Measurements from ENCODE around the gene SLC12A9.

DNA sequence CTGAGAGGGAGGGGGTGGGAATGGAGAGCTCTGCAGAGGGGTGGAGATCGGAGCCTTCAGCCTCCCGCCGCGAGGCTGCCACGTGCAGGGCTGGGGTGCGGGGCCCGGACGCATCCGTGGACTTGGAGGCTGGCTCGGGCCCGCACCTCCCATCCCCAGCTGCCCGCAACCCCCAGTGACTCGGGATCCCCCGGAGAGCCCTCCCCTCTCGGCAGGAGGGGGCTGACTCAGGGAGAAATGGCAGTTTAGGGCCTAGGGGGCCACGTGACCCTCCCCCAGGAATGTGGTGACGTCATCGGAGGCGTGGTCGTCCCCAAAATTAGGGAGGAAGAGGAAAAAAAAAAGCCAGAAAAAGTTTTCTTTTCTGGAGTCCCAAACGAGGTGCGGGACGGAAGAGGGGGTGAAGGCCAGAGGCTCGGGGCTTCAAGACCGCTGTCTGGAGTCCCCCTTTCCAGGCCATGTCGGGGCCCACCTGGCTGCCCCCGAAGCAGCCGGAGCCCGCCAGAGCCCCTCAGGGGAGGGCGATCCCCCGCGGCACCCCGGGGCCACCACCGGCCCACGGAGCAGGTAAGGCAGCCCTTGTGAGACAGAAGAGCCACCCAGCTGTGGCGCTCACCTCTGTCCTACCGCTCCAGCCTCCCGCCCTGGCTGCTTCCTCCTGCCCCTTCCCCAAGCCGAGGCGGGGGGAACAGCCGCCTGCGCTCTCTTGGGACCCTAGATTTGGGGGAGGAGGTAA lies 14.7 kb downstream of the SLC12A9 start, which contains the start of gene TRIP6:
- TF ChIP-seq, protein P1, sequence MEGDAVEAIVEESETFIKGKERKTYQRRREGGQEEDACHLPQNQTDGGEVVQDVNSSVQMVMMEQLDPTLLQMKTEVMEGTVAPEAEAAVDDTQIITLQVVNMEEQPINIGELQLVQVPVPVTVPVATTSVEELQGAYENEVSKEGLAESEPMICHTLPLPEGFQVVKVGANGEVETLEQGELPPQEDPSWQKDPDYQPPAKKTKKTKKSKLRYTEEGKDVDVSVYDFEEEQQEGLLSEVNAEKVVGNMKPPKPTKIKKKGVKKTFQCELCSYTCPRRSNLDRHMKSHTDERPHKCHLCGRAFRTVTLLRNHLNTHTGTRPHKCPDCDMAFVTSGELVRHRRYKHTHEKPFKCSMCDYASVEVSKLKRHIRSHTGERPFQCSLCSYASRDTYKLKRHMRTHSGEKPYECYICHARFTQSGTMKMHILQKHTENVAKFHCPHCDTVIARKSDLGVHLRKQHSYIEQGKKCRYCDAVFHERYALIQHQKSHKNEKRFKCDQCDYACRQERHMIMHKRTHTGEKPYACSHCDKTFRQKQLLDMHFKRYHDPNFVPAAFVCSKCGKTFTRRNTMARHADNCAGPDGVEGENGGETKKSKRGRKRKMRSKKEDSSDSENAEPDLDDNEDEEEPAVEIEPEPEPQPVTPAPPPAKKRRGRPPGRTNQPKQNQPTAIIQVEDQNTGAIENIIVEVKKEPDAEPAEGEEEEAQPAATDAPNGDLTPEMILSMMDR (IDR thresholded peaks at IDR 0.05): no peak
- no peak for TF ChIP-seq EZH2 (IDR thresholded peaks at IDR 0.05; ENCODE audit: borderline replicate concordance, insufficient read depth, low read depth, low read length, poor library complexity, severe bottlenecking)

Data from B cell (primary cell).